Hypothalamus (tissue), 51 donors: ENCODE results near the gene SLC25A21.

Experiments
- DNase-seq, 51 donors: peaks; one replicate each; lab custom pipeline; 2025; lab: John Stamatoyannopoulos, UW

SLC25A21 gene

GRCh38 chr14:37048666-37049071 lies 123.7 kb downstream of the SLC25A21 start:
- DNase-seq, result no peak

- DNase-seq, result no peak
These were observed 124.4 kb downstream of the SLC25A21 start for GRCh38 chr14:37047996-37048395.

- DNase-seq, result no peak
These were observed 125.2 kb downstream of the SLC25A21 start for GRCh38 chr14:37047226-37047625.

- DNase-seq, result no peak
These were observed 125.6 kb downstream of the SLC25A21 start for GRCh38 chr14:37046815-37047214.

- DNase-seq, result no peak
These were observed 126.9 kb downstream of the SLC25A21 start for GRCh38 chr14:37045340-37046061.

GRCh38 chr14:37037636-37038387 lies 134.6 kb downstream of the SLC25A21 start:
- DNase-seq, result no peak

- DNase-seq, result no peak
These were observed 135.6 kb downstream of the SLC25A21 start for GRCh38 chr14:37036669-37037341.

GRCh38 chr14:37035401-37035800 lies 137.0 kb downstream of the SLC25A21 start:
- DNase-seq, result no peak

- peak in 1 of 51 donors; percentile 13 for DNase-seq
These were observed 137.8 kb downstream of the SLC25A21 start for GRCh38 chr14:37034410-37035285.

- DNase-seq, result no peak
These were observed 139.5 kb downstream of the SLC25A21 start for GRCh38 chr14:37032863-37033262.

- DNase-seq, result no peak
These were observed 145.1 kb downstream of the SLC25A21 start for GRCh38 chr14:37027188-37027824.

GRCh38 chr14:37023875-37024565 lies 148.4 kb downstream of the SLC25A21 start:
- no peak for DNase-seq

- no peak for DNase-seq
These were observed 151.0 kb downstream of the SLC25A21 start for GRCh38 chr14:37021390-37021789.

GRCh38 chr14:37019488-37019887 lies 152.9 kb downstream of the SLC25A21 start:
- no peak for DNase-seq

- DNase-seq, result no peak
These were observed 153.7 kb downstream of the SLC25A21 start for GRCh38 chr14:37018571-37019240.

GRCh38 chr14:37013078-37013477 lies 159.3 kb downstream of the SLC25A21 start:
- DNase-seq, result no peak

- DNase-seq, result no peak
These were observed 173.7 kb downstream of the SLC25A21 start for GRCh38 chr14:36998686-36999085.

- no peak for DNase-seq
These were observed 174.6 kb downstream of the SLC25A21 start for GRCh38 chr14:36997843-36998242.
